GM12875 (cell line): Measurements from ENCODE around the gene SCGB2B2.
"Not testable (repeated sequence)": the region's sequence is repeated elsewhere in the genome, so short reads cannot be mapped to it uniquely, and the experiment has no call there.

Source experiments
- H3K4me3 ChIP-seq: one replicate; pipeline ENCODE4 v1.5.1; 2011; ENCODE audit warnings: low read depth, low read length, control low read depth
- TF ChIP-seq, protein P1 (sequence below): IDR thresholded peaks from 2 replicates; pipeline ENCODE4 v1.5.1; 2011; ENCODE audit warnings: low read depth, mild to moderate bottlenecking, control low read depth, inconsistent platforms, low read length, moderate library complexity, borderline replicate concordance; ENCODE audit not compliant: insufficient read depth

Gene SCGB2B2

GRCh38 chr19:34671972-34672371 lies 5.0 kb downstream of the SCGB2B2 start:
- TF ChIP-seq, protein P1, sequence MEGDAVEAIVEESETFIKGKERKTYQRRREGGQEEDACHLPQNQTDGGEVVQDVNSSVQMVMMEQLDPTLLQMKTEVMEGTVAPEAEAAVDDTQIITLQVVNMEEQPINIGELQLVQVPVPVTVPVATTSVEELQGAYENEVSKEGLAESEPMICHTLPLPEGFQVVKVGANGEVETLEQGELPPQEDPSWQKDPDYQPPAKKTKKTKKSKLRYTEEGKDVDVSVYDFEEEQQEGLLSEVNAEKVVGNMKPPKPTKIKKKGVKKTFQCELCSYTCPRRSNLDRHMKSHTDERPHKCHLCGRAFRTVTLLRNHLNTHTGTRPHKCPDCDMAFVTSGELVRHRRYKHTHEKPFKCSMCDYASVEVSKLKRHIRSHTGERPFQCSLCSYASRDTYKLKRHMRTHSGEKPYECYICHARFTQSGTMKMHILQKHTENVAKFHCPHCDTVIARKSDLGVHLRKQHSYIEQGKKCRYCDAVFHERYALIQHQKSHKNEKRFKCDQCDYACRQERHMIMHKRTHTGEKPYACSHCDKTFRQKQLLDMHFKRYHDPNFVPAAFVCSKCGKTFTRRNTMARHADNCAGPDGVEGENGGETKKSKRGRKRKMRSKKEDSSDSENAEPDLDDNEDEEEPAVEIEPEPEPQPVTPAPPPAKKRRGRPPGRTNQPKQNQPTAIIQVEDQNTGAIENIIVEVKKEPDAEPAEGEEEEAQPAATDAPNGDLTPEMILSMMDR: no peak
- H3K4me3 ChIP-seq: no peak overlapping the region

GRCh38 chr19:34669305-34669704 lies 7.7 kb downstream of the SCGB2B2 start:
- H3K4me3 ChIP-seq: no peak overlapping the region
- TF ChIP-seq, protein P1: no peak

GRCh38 chr19:34668690-34669089 lies 8.3 kb downstream of the SCGB2B2 start:
- H3K4me3 ChIP-seq: not testable (repeated sequence)

GRCh38 chr19:34668077-34668689 lies 8.8 kb downstream of the SCGB2B2 start:
- H3K4me3 ChIP-seq: not testable (repeated sequence)

DNA sequence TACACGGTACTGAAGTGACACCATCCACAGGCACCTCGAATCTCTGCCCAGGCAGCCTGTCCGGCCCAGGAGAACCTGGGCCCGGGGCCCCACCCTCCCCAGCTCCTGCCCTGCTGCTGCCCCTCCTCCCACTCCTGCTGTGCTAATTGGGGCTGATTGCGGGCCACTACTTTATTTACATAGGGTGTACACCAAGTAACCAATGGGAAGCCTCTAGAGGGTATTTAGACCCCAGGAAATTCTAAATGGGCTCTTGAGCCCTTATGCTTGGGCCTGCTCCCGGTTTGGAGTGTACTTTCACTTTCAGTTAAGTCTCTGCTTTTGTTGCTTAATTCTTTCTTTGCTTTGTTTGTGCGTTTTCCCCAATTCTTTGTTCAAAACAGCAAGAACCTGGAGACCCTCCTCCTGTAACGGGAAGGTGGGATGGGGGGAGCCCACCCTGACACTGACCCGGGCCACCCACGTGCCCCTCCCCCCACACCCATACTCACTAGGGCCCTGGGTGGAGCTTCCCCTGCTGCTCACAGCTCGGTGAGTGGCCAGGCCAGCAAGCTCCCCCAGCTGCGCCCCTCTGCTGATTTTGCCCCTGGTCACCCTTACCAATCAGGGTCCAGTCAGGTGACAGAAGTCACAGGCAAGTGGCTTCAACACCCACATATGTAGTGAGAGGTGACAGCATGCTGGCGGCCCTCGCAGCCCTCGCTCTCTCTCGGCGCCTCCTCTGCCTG lies 9.4 kb downstream of the SCGB2B2 start:
- no peak overlapping the region for H3K4me3 ChIP-seq
- TF ChIP-seq, protein P1: no peak

DNA sequence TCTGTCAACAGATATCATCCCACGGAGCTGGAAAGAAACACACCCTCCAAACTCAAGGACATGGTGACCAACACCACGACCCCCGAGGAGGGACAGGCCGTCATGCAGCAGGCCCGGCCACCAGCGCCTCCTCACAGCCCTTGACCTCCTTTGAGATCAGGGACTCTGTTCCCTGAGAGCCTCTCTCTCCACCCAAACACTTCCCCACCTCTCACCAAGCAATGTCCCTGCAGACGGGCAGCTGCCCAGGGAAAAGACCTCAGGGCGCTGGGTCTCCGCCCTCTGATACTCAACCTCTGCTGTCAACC lies 10.0 kb downstream of the SCGB2B2 start:
- no peak overlapping the region for H3K4me3 ChIP-seq
- TF ChIP-seq, protein P1: no peak

DNA sequence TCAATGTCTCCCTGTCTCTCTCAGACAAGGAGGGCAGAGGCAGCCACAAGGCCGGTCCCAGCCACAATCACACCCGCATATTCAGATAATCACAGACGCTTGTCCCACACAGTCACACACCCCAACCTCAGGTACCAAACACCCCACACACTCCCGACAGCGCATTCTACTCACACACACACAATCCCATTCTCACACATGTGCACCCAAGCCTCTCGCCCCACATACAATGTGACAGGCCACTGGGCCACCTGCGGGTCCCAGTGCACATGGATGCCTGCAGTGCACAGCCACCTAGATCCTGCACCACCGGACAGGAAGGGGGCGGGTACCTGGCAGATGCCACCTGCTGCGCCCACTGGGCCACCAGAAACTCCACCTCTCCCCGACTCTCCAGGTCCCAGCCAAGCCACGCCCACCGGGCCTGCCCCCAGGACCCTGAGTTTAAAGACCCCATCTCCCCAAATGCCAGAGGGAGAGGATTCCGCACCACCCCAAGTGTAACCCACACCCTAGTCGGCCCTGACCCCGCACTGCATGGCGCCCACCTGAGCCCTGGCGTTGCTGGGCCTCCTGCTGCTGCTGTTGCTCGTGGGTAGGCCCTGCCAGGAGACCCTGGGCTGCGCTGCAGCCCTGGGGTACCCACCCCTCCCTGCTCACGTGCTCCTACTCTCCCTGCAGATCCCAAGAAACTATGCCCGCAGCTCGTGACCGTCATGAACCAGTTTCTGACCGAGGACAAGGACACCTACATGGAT lies 10.6 kb downstream of the SCGB2B2 start:
- H3K4me3 ChIP-seq: no peak overlapping the region
- TF ChIP-seq, protein P1: no peak

GRCh38 chr19:34665275-34665674 lies 11.7 kb downstream of the SCGB2B2 start:
- H3K4me3 ChIP-seq: not testable (repeated sequence)

- no peak overlapping the region for H3K4me3 ChIP-seq
- TF ChIP-seq, protein P1: no peak
These were observed 12.1 kb downstream of the SCGB2B2 start for GRCh38 chr19:34664870-34665269.
